Left renal pelvis (tissue), 4 donors: Measurements from ENCODE around the gene CEP152. TPM values are rescaled to one million over a fixed set of nuclear protein-coding genes. Genes with fewer than 3 reads are reported as not detected.

Source experiments
- DNase-seq, 4 donors: peaks; one replicate each; pipeline ENCODE4 v3.0.0-alpha.2; 2013; ENCODE audit warnings: low read depth in 4 of 4, low spot score in 3 of 4
- polyA plus RNA-seq, 4 donors: library from polyadenylated mRNA; unstranded; fragments of 120-200 nt; gene quantifications; one replicate each; pipeline ENCODE4 v1.2.1, GENCODE V29; 2013; ENCODE audit not compliant: insufficient read length in 4 of 4

CEP152 gene
- polyA plus RNA-seq, 4 donors: 6.4 to 10.4 (median 6.5) TPM

- no peak for DNase-seq
These were observed 32.5 kb downstream of the CEP152 start for GRCh38 chr15:48778331-48778730.

- no peak for DNase-seq
These were observed 33.1 kb downstream of the CEP152 start for GRCh38 chr15:48777645-48778330.

DNA sequence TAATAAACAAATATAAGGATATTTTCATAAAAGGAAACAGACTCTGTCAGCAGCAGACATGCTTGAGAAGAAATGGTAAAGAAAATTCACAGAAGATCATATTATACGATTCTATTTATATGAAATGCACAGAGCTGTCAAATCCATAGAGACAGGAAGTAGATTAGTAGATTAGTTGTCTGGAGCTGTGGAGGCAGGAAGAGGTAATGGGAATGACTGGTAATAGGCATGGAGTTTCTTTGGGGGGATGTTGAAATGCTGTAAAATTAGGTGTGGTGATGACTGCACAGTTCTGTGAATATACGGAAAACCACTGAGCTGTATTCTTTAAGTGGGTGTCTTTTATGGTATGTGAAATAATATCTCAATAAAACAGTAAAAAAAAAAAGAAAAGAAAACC lies 35.3 kb downstream of the CEP152 start:
- no peak for DNase-seq

DNA sequence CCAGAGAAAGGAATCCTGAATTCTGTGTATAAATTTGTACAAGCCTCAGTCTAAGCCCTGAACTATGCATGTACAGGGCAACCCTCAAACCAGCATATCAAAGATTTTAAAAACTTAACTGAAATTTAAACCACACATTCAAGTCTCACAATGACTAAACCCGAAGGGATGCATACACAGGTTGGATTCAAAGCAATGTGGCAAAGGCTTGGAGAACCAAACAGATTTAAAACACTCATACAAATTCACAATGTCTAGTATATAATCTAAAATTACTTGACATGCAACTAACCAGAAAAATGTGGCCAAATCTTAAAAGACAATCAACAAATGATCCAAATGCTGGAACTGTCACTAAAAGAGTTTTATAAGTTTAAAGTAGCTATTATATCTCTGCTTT lies 36.4 kb downstream of the CEP152 start:
- DNase-seq: no peak

- no peak for DNase-seq
These were observed 44.7 kb downstream of the CEP152 start for GRCh38 chr15:48766196-48766595.

- DNase-seq: no peak
These were observed 45.8 kb downstream of the CEP152 start for GRCh38 chr15:48765022-48765421.

DNA sequence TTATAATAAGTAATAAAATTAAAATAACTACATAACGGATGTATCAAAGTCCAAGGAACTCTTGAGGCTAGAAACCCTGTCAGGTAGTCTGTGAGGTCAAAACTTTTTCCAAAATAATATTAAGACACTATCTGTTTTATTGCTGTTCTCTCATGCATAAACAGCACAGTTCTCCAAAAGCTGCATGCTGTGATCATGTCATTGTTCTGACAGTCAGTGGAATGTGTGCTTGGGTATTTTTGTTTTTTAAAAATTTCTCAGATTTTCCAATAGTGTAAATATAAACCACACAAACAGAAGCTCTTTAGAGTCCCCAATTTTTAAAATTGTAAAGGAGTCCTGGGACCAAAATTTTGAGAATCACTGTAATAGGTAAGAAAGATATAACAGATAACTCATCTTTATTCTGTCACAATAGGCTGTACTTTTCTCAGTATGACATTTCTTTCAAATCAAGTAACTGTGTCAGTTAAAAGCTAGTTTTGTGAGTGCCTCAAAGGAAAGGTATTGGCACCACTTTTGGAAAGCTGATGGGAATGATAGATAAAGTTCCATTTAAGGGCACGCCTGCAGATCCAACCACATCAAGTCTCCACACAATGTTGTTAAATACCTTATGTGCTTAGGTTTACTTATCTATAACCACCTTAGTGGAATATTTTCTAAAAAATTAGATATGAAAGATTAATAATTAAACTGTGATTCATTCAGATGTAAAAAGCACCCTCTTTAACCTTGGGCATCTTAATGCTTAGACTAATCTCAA lies 49.3 kb downstream of the CEP152 start:
- no peak for DNase-seq

DNA sequence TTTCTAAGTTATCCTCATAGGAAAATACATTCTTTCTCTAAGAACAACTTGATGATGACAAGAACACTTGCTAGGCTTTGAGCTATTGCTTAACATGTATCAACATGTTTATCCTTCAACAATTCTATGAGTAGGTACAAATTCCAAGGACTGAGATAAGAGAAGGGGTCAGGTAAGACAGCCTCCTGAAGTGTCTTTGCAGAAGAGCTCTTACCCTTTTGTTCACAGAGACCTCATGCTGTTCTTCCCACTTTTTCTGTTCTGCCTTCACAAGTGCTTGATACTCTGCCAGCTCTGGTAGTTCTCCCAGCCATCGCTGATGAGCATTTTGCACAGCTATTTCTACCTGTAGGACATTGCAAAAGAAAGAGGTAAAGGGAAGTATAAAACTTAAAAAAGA lies 50.9 kb downstream of the CEP152 start:
- DNase-seq: no peak

DNA sequence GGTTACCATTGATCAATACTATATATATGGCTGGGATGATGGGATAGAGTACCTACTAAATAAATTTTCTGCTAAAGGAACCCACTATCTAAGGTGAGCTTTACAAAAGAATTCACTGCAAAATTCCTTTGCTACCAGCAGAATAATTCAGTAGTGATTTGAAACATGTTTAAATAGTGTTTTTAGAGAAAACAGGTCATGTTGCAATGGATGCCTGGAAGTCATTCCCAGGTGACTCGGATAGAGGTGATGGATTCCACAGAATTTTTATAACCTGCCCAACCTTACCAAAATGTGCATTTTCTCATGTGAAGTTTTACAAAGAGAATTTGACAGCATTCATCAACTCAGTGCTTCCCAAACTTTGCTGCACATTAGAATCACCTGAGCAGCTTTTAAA lies 53.2 kb downstream of the CEP152 start:
- no peak for DNase-seq

DNA sequence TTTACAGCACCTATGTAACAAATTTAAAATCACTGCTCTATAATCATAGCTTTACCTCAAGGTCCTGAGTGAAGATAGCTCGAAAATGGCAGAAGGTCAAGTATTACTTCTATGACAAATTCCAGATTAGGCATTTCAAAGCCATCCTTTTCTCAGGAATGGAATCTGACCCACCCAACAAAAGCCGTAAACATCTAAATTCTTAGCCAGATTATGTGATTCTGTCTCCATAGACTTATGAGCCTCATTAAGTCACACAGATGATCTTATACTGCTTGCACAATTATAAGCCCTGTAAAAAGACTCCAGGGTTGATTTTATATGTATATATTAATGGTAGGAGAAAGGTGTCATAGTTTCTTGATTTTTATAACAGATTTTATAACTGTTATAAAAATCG lies 56.9 kb downstream of the CEP152 start:
- DNase-seq: no peak

DNA sequence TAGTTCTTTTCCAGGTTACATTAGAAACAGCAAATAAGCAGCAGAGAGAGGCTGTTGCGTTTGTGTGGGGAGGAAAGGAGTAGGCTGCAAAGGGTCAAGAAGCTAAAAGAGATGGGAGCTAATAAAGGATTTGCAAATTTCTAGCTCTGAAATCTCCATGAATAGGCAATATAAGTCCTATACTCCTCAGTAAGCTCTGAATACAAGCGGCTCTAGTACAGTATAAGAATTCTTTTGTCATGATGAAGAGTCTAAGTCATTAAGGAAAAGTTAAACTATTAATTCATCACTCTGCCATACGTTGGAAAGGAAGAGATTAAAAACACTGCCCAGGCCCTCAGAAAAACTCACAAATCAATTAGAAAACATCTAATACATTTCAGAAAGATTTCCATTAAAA lies 59.3 kb downstream of the CEP152 start:
- DNase-seq: no peak

GRCh38 chr15:48748535-48748934 lies 62.3 kb downstream of the CEP152 start:
- DNase-seq: no peak

DNA sequence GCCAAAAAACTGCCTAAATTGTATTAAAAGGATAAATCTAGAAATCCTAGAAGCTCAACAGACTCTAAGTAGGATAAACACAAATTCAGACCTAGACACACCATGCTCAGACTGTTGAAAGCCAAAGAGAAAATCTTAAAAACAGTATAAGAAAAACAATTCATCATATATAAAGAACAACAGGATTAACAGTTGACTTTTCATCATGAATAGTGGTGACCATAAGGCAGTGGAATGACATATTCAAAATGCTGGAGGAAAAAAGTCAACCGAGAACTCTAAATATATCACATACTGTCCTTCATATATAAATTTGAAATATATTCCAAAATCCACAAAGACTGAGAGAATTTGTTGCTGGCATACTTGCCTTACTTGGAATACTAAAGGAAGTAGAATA lies 77.3 kb downstream of the CEP152 start:
- no peak for DNase-seq

DNA sequence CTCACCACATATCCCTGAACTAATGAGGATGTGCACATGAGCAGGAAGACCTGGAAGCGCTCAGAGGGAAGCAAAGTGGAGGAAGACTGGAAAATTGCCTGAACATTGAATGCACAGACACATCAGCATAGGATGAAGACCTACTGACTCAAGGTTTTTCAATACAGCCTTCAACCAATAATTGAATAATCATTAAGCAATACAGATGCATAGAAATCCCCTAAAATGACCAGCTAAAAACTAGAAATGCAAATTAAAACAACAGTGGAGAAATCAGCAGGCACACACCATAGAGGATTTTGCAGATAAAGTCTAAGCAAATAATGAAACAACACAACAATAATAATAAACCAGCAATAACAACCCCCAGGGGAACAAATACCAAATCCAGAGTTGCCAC lies 80.4 kb downstream of the CEP152 start:
- no peak for DNase-seq

- DNase-seq: no peak
These were observed 86.9 kb downstream of the CEP152 start for GRCh38 chr15:48723969-48724368.

DNA sequence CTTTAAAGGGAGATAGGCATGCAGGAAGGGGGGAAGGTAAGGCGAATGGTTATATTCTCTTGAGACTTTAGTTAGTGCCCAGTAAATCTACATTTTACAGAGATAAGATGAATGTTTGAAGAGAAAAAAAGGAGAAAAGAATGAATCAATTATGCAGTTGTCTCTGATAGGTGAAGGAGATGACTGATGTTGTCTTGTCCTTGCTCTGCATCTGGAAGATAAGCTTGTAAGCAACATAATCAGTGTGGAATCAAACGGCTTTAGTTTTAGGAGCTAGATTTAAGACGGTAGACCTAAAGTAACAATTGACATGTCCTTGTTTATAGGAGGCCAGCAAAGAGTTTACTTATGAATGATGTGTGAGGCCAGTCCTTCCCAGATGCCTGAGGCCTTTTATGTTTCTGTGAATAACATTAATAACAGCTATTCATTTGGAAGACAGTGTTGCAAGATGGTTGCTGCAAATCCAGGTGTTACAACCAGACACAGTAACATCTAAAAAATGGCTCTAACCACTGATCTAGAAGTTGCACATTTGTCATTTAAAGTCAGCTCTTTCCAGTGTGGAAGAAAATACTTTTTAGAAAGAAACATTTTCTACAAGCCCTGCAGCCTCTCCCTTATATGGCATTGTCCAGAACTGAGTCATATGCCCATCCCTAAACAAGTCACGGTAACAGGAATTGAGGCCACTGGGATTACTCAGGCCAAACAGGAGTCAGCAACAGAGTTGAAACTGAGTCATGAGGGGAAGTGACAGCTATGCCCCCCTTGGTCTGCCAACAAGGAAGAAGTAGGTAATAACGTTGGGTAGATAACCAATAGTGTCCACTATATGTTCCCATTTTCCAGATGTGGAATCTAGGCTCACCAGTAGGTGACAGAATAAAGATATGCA lies 87.9 kb downstream of the CEP152 start:
- no peak for DNase-seq

GRCh38 chr15:48721061-48721810 lies 89.6 kb downstream of the CEP152 start:
- DNase-seq: no peak

GRCh38 chr15:48720646-48721045 lies 90.2 kb downstream of the CEP152 start:
- DNase-seq: no peak

- DNase-seq: no peak
These were observed 91.2 kb downstream of the CEP152 start for GRCh38 chr15:48719668-48720067.

- DNase-seq: no peak
These were observed 92.2 kb downstream of the CEP152 start for GRCh38 chr15:48718646-48719045.

DNA sequence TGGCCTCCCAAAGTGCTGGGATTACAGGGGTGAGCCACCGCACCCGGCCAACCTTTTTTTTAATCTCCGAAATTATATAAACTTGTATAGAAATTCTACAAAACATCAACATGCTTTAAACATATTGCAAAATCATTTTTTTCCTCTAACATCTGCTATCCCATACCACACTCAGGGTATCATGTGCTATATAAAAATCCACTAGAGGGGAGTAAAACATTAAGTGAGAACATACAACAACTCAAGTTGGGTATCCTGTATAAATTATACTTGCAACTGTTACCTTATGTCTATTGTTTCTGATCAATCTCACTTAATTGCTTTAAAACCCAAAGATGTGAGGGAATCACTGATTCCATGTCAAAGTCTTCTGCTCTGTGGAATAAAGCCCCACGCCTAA lies 93.4 kb downstream of the CEP152 start:
- DNase-seq: no peak
